IMR-90 (cell line): ENCODE results near the gene CD81. TPM values are rescaled to one million over a fixed set of nuclear protein-coding genes. Genes with fewer than 3 reads are reported as not detected.

ENCODE experiments used
- ATAC-seq: fragments of 200-7000 bp; cut with Tn5 transposase; 2 replicates; pipeline ENCODE4 v1.9.1; 2020; ENCODE audit warnings: low read depth, mild to moderate bottlenecking, moderate library complexity
- BruUV-seq: library from RNA; stranded (reverse); fragments of 400-500 nt; replicated peaks from 2 replicates; lab custom pipeline; 2021; lab: Mats Ljungman, UMichigan
- CTCF ChIA-PET: fragments of 300-600 bp; formaldehyde crosslinking; extraction: SDS; loops from one replicate; lab custom pipeline; 2021; ENCODE audit warnings: antibody characterized with exemption; lab: Yijun Ruan, JAX
- POLR2A ChIA-PET: fragments of 300-600 bp; sonication (Branson Sonifier 250); formaldehyde crosslinking; loops from one replicate; lab custom pipeline; 2022; ENCODE audit warnings: antibody characterized with exemption; ENCODE audit not compliant: unreplicated experiment; lab: Charles Lee
- DNase-seq: peaks from one replicate; pipeline ENCODE4 v3.0.0; 2013
- H2AFZ ChIP-seq: replicated peaks from 2 replicates; pipeline ENCODE3; 2013; ENCODE audit warnings: low read length, mild to moderate bottlenecking; ENCODE audit not compliant: poor library complexity
- H2AK5ac ChIP-seq: 2 replicates; pipeline ENCODE4 v1.6.1; 2013; ENCODE audit warnings: low read depth, low read length, inconsistent platforms
- H2AK9ac ChIP-seq: replicated peaks from 2 replicates; pipeline ENCODE3; 2013; ENCODE audit warnings: mild to moderate bottlenecking, low read depth, low read length, moderate library complexity; ENCODE audit not compliant: poor library complexity
- H2BK120ac ChIP-seq: 2 replicates; pipeline ENCODE4 v1.6.1; 2013; ENCODE audit warnings: low read depth, low read length, inconsistent platforms
- H2BK15ac ChIP-seq: 3 replicates; pipeline ENCODE4 v1.6.1; 2013; ENCODE audit warnings: low read depth, low read length, inconsistent platforms
- H2BK20ac ChIP-seq: 2 replicates; pipeline ENCODE4 v1.6.1; 2013; ENCODE audit warnings: low read depth, mild to moderate bottlenecking, inconsistent platforms, low read length, moderate library complexity
- H2BK5ac ChIP-seq: 2 replicates; pipeline ENCODE4 v1.6.1; 2013; ENCODE audit warnings: mild to moderate bottlenecking, low read depth, low read length, inconsistent platforms; ENCODE audit not compliant: poor library complexity, severe bottlenecking
- H3K14ac ChIP-seq: replicated peaks from 2 replicates; pipeline ENCODE4 v1.6.1; 2013; ENCODE audit warnings: low read depth, low read length, inconsistent platforms
- H3K18ac ChIP-seq: 2 replicates; pipeline ENCODE4 v1.6.1; 2013; ENCODE audit warnings: low read depth, low read length, control low read depth
- H3K23ac ChIP-seq: 2 replicates; pipeline ENCODE4 v1.6.1; 2013; ENCODE audit warnings: low read depth, low read length, inconsistent platforms
- H3K27ac ChIP-seq: 2 replicates; pipeline ENCODE4 v1.5.1; 2013; ENCODE audit warnings: mild to moderate bottlenecking, control low read depth, low read length; ENCODE audit not compliant: insufficient read depth
- H3K27me3 ChIP-seq: 2 replicates; pipeline ENCODE4 v1.6.1; 2013; ENCODE audit warnings: low read length; ENCODE audit not compliant: control insufficient read depth, insufficient read depth
- H3K36me3 ChIP-seq: 2 replicates; pipeline ENCODE4 v1.6.1; 2013; ENCODE audit warnings: low read length, mixed read lengths; ENCODE audit not compliant: control insufficient read depth, insufficient read depth
- H3K4ac ChIP-seq: 2 replicates; pipeline ENCODE4 v1.6.1; 2013; ENCODE audit warnings: low read depth, low read length, inconsistent platforms
- H3K4me1 ChIP-seq: 2 replicates; pipeline ENCODE4 v1.6.1; 2013; ENCODE audit warnings: low read length, mixed read lengths; ENCODE audit not compliant: control insufficient read depth, insufficient read depth
- H3K4me2 ChIP-seq: 2 replicates; pipeline ENCODE4 v1.6.1; 2013; ENCODE audit warnings: low read depth, mild to moderate bottlenecking, control low read depth, low read length, moderate library complexity
- H3K4me3 ChIP-seq: 2 replicates; pipeline ENCODE4 v1.5.1; 2013; ENCODE audit warnings: low read depth, mild to moderate bottlenecking, control low read depth, low read length, moderate library complexity; ENCODE audit not compliant: insufficient read depth
- H3K56ac ChIP-seq: 2 replicates; pipeline ENCODE4 v1.6.1; 2013; ENCODE audit warnings: low read length, inconsistent platforms; ENCODE audit not compliant: insufficient read depth; ENCODE audit errors: extremely low read depth
- H3K79me1 ChIP-seq, 2 experiments: 2 replicates each; pipeline ENCODE4 v1.6.1; 2013; ENCODE audit warnings: low read length in 2 of 2, inconsistent platforms in 1 of 2, low read depth in 1 of 2
- H3K9ac ChIP-seq: 2 replicates; pipeline ENCODE4 v1.6.1; 2013; ENCODE audit warnings: low read depth, low read length, control low read depth
- H3K9me1 ChIP-seq: 2 replicates; pipeline ENCODE4 v1.6.1; 2013; ENCODE audit warnings: low read length, inconsistent platforms; ENCODE audit not compliant: insufficient read depth
- H3K9me3 ChIP-seq: 2 replicates; pipeline ENCODE4 v1.6.1; 2013; ENCODE audit warnings: low read length; ENCODE audit not compliant: control insufficient read depth, insufficient read depth
- H4K20me1 ChIP-seq: 2 replicates; pipeline ENCODE4 v1.6.1; 2013; ENCODE audit warnings: low read length, inconsistent platforms; ENCODE audit not compliant: insufficient read depth
- H4K5ac ChIP-seq: 2 replicates; pipeline ENCODE4 v1.6.1; 2013; ENCODE audit warnings: mild to moderate bottlenecking, low read depth, low read length, control low read depth
- H4K8ac ChIP-seq, 2 experiments: 2 replicates each; pipeline ENCODE4 v1.6.1; 2013; ENCODE audit warnings: low read depth in 2 of 2, low read length in 2 of 2, control low read depth in 1 of 2, inconsistent platforms in 1 of 2
- H4K91ac ChIP-seq: 2 replicates; pipeline ENCODE4 v1.6.1; 2013; ENCODE audit warnings: low read depth, low read length, inconsistent platforms; ENCODE audit not compliant: insufficient read depth
- WGBS, 2 experiments: methylation state at CpG; one replicate each; pipeline versions ENCODE4 v1.1.5 to v1.1.7; 2013; ENCODE audit warnings: missing lambda C conversion rate in 2 of 2; ENCODE audit not compliant: insufficient read length in 1 of 2; ENCODE audit errors: extremely low coverage in 2 of 2; 5-methylcytosine and 5-hydroxymethylcytosine counted together
- dilution Hi-C: fragments of 300-500 bp; cut with HindIII; formaldehyde crosslinking; loops from one replicate; pipeline ENCODE4 v1.14.3; 2018; ENCODE audit warnings: low sequenced_read_pairs; ENCODE audit not compliant: unreplicated experiment
- in situ Hi-C: fragments of 300-500 bp; cut with MboI; formaldehyde crosslinking; loops from 3 replicates; pipeline ENCODE4 v1.14.3; 2019; ENCODE audit warnings: low sequenced_read_pairs, inconsistent platforms, mixed read lengths
- intact Hi-C: fragments of 100-400 bp; cut with micrococcal nuclease; formaldehyde crosslinking; loops from 2 replicates; pipeline ENCODE4 v1.10.0; 2022
- polyA plus RNA-seq, 3 experiments: library from polyadenylated mRNA; depleted of rRNA; stranded (reverse); fragments of >200 nt; gene quantifications; 2 replicates each; pipeline ENCODE4 v1.2.3, GENCODE V29; 2012; ENCODE audit warnings: low replicate concordance in 1 of 3
- total RNA-seq: library from RNA; depleted of rRNA; stranded (reverse); fragments of >200 nt; gene quantifications from 2 replicates; pipeline ENCODE4 v1.2.3, GENCODE V29; 2012
- TF ChIP-seq, protein P1 (sequence below): fragments of 150-350 bp; IDR thresholded peaks from 2 replicates; pipeline ENCODE4 v1.6.1; 2017; ENCODE audit warnings: mild to moderate bottlenecking, antibody characterized with exemption, low read length, low read depth

Gene CD81
- total and polyA plus RNA-seq, 2 of the 4 experiments (the other 2 are of a cell fraction) = 159 to 689 TPM

GRCh38 chr11:2366276-2366675 lies 10.8 kb upstream of the CD81 start:
- no peaks in the 10 kb centered on the region for H3K4me1 ChIP-seq
- no peak overlapping the region for H3K56ac ChIP-seq
- H3K4me2 ChIP-seq = no peak overlapping the region; the same call in 1 of the 2 replicates
- H2AK5ac ChIP-seq = no peak overlapping the region
- no peak overlapping the region for H3K18ac ChIP-seq
- no peak overlapping the region for H2AK9ac ChIP-seq
- ChIA-PET POLR2A (no interaction called here), CTCF (no interaction called here)
- 25% methylated on average over 6 of the region's 11 CpGs; no CpG with 5 or more reads in 1 of the 2 experiments for WGBS, 2 experiments
- H3K36me3 ChIP-seq = no peaks in the 10 kb centered on the region
- H4K20me1 ChIP-seq = 0 out of 2 replicates have a peak, but pooled peaks cover 6% of the 10 kb centered on the region
- H2BK5ac ChIP-seq = no peak overlapping the region
- no peak overlapping the region for H3K27ac ChIP-seq
- H3K9ac ChIP-seq = no peak overlapping the region
- H3K23ac ChIP-seq = no peak overlapping the region
- H3K4ac ChIP-seq = no peak overlapping the region
- peaks cover 4% of the 10 kb centered on the region; the same call in 1 of the 2 replicates for H3K27me3 ChIP-seq
- H4K8ac ChIP-seq = no peak overlapping the region
- no peak overlapping the region for H2BK15ac ChIP-seq
- H3K4me3 ChIP-seq = no peak overlapping the region
- H3K9me1 ChIP-seq = no peaks in the 10 kb centered on the region; the same call in 1 of the 2 replicates
- no peak overlapping the region for H2BK120ac ChIP-seq
- TF ChIP-seq, protein P1, sequence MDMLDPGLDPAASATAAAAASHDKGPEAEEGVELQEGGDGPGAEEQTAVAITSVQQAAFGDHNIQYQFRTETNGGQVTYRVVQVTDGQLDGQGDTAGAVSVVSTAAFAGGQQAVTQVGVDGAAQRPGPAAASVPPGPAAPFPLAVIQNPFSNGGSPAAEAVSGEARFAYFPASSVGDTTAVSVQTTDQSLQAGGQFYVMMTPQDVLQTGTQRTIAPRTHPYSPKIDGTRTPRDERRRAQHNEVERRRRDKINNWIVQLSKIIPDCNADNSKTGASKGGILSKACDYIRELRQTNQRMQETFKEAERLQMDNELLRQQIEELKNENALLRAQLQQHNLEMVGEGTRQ = no peak
- no peak overlapping the region for H4K5ac ChIP-seq
- no TSS peak for BruUV-seq
- H2AFZ ChIP-seq = peak overlapping the region; percentile 13
- no peak overlapping the region for H2BK20ac ChIP-seq
- no peaks in the 10 kb centered on the region for H3K9me3 ChIP-seq
- no peak overlapping the region for H4K91ac ChIP-seq
- no peaks in the 10 kb centered on the region for H3K79me1 ChIP-seq
- dilution Hi-C loops (no loop called here), intact Hi-C loops (no loop called here), in situ Hi-C loops (no loop called here)
- DNase-seq = no peak
- no peak for ATAC-seq
- no peak overlapping the region for H3K14ac ChIP-seq
